CD4-positive, alpha-beta T cell treated with Interleukin-6 for 4 hours (primary cell): ENCODE data around the gene BEND5.
A peak's percentile ranks its signal among the peaks of the same experiment; 100 is the strongest.

Experiments
- DNase-seq: peaks from one replicate; pipeline ENCODE4 v3.0.0-alpha.2; 2020; ENCODE audit warnings: mixed read lengths

The BEND5 gene

DNA sequence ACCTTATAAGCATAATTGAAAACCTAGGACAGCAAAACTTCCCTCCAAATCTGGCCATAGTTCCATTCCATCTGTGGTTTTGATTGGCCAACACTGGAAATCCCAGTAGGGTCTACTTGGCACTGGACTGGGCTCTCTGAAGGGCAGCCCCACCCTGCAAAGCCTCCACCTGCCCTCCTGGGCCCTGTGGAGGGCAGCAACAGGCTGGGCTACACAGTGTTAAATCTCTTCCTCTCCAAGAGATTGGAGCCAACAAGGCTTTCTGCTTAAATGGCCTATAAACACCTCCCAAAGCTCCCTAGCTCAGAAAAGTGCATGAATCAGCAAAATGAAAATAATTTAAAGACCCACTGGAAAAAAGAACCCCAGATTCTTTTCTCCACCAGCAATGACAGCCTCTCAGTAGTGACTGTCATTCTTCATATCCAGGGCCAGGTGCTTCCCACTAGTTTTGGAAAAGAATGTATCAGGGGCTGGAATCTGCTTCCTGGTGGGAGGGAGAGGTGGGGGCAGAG, 58.5 kb downstream of the BEND5 start:
- no peak for DNase-seq

DNA sequence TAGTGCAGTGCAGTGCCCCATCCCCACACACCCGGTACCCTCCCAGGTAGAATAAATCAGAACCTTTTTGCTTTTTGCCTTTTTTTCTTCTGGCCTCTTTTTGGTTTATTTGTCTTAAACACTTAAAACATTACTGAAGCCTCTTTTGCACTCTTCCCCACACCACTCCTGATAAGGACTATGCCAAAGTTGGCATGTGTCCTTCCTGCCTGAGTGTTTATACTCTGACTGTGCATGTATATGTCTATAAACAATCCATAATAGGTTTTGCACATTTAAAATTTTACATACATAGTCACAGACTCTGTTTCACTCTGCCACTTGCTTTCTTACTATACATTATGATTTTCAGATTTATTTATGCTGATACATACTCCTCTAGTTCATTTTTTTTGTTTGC, 59.6 kb downstream of the BEND5 start:
- no peak for DNase-seq

GRCh38 chr1:48715921-48716320, 60.8 kb downstream of the BEND5 start:
- DNase-seq, result no peak

- DNase-seq, result no peak
Observed at GRCh38 chr1:48710915-48711314, 65.8 kb downstream of the BEND5 start.

DNA sequence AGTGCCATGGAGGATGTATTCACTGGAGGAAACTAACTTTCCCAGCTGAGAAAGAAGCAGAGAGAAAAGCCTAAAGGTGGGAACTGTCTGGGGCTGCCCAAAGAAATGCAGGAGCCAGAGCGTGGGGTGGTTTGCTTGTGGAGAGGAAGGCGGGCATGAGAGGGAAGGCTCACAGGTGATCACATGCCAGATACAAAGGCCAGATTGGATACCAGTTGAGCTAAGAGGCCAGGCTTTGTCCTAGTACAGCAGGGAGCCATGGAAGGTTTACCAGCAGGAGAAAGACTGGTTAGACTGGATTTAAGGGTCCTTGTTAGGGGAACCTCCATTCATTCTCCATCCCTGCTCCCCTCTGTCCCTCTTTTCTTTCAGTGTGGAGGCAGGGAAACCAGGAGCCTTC, 66.4 kb downstream of the BEND5 start:
- no peak for DNase-seq

GRCh38 chr1:48704736-48705135, 72.0 kb downstream of the BEND5 start:
- no peak for DNase-seq

- no peak for DNase-seq
Observed at GRCh38 chr1:48701445-48701844, 75.2 kb downstream of the BEND5 start.

GRCh38 chr1:48697066-48697707, 79.5 kb downstream of the BEND5 start:
- peak; percentile 49 for DNase-seq

DNA sequence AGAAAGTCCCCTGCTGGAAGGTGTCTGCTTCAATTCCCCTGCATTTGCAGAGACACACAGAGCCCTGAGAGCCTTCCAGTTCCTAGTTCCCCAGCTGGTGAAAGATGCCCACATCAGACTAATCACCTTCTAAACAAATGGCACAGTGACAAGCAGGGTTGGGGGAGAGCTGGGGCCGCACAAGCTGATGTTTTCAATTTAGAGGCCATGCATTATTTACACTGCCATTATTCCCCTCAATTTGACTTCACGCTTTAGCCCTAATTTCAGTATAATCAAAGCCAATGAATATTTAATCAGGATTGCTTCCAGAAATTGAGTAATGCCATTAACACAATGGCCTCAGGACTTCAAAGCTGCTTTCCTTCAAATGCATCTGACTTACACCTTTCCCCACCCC, 81.5 kb downstream of the BEND5 start:
- DNase-seq, result no peak

DNA sequence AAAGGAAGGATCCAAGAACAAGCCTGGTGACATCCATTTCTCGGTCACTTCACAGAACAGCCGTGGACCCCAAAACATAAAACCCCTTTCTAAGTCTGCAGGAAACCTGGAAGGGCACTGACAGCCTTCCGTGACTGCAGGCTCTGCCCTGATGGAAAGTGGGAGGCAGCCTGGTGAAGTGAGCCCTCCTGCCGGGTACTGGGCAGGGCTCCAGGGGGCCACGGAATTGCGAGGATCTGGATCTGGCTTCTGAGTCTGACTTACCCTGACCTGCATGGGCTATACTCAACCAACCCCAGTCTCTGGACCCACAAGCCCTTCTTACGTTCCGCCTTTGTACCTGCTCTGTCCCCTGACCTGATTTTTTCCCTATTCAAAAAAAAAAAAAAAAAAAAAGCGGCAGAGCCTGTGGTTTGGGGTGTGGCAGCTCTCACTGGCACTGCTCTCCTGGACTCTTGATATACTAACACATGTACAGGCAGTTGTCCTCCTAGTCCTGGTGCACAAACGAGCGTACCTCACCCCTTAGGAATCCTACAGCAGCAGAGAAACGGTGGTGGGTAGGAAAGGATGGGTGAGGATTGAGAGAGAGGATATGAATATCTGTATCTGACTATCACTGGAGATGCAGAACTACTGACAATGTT, 82.9 kb downstream of the BEND5 start:
- DNase-seq, result no peak

DNA sequence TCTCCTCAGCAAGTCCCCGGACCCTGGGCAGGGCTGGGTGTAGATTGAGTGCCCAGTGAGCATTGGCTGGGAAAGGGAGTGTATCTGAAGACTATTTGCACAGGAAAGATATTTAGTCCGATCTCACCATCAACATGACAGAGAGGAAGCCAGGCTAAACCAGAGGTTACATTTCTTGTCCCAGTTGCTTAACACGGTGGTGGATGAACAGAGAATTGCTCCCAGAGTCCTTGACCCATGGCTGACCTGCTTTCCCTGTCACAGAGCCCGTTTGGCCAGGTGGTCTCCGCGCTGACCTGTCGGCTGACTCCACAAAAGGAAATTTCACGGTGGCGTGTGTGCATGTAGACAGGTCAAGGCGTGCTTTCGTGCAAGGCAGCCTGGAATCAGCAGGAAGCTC, 83.5 kb downstream of the BEND5 start:
- no peak for DNase-seq

GRCh38 chr1:48692235-48692634, 84.5 kb downstream of the BEND5 start:
- DNase-seq, result no peak

DNA sequence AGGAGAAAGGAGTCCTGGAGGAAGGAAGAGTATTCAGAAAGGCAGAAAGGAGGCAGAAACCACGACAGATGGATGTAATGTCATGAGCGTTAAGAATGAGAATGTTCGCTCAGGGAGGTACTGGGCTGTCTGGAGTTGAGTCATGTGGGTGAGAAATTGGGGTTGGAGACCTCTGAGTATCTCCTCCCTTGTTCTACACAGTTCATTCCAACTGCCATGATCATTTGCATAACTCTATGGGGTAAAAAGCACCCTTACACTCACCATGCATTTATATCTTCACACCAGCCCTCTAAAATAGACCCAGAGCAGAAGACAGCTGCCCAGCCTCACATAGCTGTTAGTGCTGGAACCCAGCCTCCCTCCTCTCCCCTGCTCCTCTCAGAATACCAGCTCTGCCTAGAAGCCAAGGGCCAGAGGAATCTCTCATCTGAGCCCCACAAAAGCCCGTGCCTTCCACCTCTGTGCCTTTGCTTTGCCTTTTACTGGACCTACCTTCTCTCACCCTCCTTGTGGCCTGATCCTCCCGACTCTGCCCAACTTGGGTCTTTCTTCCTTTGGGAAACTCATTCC, 85.2 kb downstream of the BEND5 start:
- DNase-seq, result no peak

DNA sequence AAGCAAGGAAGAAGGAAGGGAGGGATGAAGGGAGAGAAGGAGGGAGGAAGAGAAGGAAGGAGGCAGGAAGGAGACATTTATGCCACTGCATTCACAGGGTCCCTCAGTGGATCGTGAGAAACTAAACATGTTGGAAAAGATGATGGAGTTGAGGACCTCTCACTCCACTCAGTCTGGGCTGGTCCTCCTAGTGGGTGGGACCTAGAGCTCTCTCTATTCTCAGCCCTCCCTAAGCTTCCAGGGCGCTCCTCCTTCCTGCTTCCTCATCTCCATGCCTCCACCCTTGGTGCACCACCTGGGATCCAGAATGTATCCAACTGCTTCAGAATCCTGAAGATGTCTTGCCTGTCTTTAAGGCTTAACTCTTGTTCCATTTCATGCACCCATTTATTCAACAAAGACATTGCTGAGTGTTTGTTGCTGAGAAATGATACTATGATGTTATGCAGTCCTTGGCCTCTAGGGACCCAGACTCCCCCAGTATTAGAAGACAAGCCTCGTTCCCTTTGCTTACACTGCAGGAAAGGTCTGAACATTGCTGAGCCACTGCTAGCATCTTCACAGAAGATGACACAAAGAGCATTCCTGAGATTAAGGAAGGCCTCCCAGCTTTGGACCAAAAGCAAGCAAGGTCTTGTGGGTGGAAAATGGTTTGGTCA, 88.5 kb downstream of the BEND5 start:
- no peak for DNase-seq

DNA sequence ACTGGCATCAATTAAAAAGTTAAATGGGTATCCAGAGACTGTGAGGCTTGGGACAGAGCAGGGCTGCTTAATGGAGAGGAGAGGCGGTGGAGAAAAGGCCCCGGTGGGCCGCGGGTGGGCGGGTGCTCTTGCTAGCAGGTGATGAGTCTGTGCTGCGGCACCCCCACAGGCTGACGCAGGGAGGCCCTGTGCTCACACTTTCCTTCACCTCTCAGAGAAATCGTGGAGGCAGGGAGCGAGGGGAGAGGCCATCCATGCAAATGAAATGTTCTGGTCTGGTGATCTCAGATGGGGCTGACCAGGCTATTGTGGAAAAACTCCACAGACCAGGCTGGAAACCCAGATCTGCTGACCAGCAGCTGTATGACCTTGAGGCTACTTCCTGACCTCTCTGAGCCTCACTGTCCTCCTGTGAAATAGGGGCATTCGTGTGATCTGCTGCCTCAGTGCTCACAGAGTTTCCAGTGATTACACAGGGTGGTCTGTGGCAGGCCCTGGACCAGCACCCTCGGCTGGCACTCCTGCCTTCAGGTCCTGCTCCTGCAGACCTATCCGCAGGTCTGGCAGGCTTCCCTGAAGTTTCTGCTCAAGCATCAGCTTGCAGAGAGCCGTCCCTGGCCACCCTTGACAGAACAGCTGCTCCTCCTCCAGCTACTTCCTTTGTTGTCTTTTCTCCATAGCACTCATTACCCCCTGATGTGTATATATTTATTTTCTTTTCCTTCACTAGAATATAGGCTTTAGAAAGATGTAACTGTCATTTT, 89.2 kb downstream of the BEND5 start:
- DNase-seq, result no peak

DNA sequence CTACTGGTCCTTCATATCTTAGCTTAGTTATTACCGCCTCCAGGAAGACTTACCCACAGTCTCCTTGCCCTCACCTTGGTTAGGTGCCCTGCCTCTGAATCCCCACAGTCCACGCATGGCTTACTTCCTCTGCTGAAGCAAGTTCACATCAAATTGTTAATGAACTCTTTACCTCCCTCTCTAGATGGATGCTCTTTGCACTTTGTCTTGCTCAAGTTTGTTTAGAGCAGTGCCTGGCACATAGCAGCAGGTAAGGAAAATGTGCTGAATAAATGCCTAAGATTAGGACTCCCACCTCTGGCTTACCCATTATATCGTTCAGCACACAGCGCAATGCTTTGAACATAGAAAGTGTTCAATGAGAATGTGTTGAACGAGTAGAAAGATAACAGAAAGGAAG, 90.5 kb downstream of the BEND5 start:
- DNase-seq, result no peak

- DNase-seq, result no peak
Observed at GRCh38 chr1:48684381-48684780, 92.3 kb downstream of the BEND5 start.

DNA sequence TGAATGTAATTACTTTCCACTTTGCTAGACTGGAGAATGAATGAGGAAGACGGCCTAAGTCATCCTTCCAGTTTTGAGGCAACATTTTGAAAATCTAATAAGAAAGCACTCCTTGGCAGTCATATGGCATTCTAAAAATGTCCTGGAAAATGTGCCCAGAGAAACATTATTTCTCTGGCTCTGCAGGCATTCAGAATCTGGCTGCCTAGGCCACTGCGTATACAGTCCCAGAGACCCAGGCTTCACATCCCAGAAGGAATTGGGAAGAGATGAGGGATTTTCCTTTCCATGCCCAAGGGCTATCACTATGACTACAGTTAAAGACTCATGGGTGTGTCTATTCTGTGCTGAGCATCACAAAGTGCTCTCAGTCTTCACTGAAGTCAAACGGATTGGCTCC, 92.9 kb downstream of the BEND5 start:
- no peak for DNase-seq

DNA sequence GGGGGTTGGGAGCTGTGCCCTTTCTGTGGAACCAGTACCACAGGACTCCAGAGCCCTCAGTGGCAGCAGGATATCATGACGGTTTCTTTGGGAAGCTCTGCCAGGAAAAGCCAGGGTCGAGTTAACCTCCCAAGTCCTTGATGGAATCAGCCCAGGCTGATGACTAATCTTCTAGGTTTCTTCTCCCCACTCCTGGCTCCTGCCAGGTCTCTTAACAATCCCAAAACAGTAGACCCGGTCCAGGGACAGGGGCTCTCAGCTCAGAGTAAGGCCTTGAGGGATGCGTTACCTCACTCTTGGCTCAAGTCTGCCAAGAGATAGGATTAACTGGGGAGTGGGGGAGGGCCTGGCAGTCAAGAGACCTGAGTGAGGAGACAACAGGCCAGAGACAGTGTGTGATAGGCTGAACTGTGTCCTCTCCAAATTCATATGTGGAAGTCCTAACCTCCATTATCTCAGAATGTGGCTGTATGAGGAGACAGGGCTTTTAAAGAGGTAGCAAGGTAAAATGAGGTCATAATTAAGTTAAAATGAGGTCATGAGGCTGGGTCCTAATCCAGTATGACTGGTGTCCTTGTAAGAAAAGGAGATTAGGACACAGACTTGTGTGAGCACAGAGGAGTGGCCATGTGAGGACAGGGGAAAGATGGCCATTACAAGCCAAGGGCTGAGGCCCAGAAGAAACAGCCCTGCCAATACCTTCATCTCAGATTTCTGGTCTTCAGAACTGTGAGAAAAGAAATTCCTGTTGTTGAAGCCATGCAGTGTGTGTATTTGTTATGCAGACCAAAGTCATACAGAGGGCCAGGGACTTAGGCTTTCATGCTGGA, 95.0 kb downstream of the BEND5 start:
- no peak for DNase-seq

GRCh38 chr1:48680411-48681035, 96.2 kb downstream of the BEND5 start:
- no peak for DNase-seq

DNA sequence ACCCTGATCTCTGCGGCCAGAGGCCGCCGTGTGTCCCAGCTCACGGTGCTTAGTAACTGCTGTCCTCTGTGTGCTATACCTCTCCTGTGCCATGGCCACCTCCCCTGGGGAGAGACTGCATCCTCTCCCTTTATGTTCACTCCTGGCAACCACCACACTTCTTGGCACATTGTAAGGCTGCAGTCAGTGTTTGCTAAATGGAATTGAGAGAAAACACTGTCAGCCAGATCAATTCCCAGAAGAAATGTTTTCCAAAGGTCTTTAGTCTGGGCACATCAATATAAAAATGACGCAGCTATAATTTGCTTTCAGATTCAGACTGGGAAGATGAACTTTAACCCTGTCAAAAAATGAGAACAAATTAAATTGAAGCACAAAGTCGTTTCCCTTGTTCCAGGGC, 96.8 kb downstream of the BEND5 start:
- DNase-seq, result no peak
